MCF 10A (cell line): Measurements from ENCODE around the gene PDE4D. TPM values are rescaled to one million over a fixed set of nuclear protein-coding genes. Genes with fewer than 3 reads are reported as not detected.

Experiments used
- BruUV-seq: library from RNA; stranded (reverse); fragments of 400-500 nt; replicated peaks from 2 replicates; lab custom pipeline; 2021; lab: Mats Ljungman, UMichigan
- CTCF ChIA-PET: fragments of 300-600 bp; sonication (Branson Sonifier 250); formaldehyde crosslinking; extraction: SDS; loops from one replicate; lab custom pipeline; 2021; ENCODE audit warnings: antibody characterized with exemption, inconsistent platforms; lab: Yijun Ruan, JAX
- POLR2A ChIA-PET: fragments of 300-600, 350-650 bp; sonication (Branson Sonifier 250); formaldehyde crosslinking; extraction: SDS; loops from one replicate; lab custom pipeline; 2020; ENCODE audit warnings: antibody characterized with exemption, inconsistent platforms; lab: Yijun Ruan, JAX
- DNase-seq: peaks from one replicate; pipeline ENCODE4 v3.0.0-alpha.2; 2018; ENCODE audit not compliant: unreplicated experiment
- H3K27ac Mint-ChIP-seq: one replicate; pipeline ENCODE4 v1.8.0; 2022; ENCODE audit warnings: mild to moderate bottlenecking, low read depth, mixed read lengths; ENCODE audit not compliant: unreplicated experiment
- H3K27me3 Mint-ChIP-seq: one replicate; pipeline ENCODE4 v1.8.0; 2022; ENCODE audit warnings: mixed read lengths; ENCODE audit not compliant: insufficient read depth, unreplicated experiment
- H3K36me3 Mint-ChIP-seq: one replicate; pipeline ENCODE4 v1.8.0; 2022; ENCODE audit warnings: mild to moderate bottlenecking, moderate library complexity, mixed read lengths; ENCODE audit not compliant: insufficient read depth, unreplicated experiment
- H3K4me1 Mint-ChIP-seq: one replicate; pipeline ENCODE4 v1.8.0; 2022; ENCODE audit warnings: mixed read lengths; ENCODE audit not compliant: insufficient read depth, unreplicated experiment
- H3K4me3 Mint-ChIP-seq: one replicate; pipeline ENCODE4 v1.8.0; 2022; ENCODE audit warnings: mild to moderate bottlenecking, moderate library complexity, mixed read lengths; ENCODE audit not compliant: unreplicated experiment
- H3K9me3 Mint-ChIP-seq: one replicate; pipeline ENCODE4 v1.8.0; 2022; ENCODE audit warnings: mixed read lengths; ENCODE audit not compliant: unreplicated experiment
- intact Hi-C: fragments of 100-400 bp; cut with micrococcal nuclease; formaldehyde crosslinking; loops from 2 replicates; pipeline ENCODE4 v1.14.1; 2022
- total RNA-seq: library from RNA; stranded (reverse); gene quantifications from 2 replicates; pipeline ENCODE4 v1.2.3, GENCODE V29; 2022
- TF ChIP-seq, protein P1 (sequence below): fragments of 200-600 bp; IDR thresholded peaks from one replicate; pipeline ENCODE4 v1.8.0; 2022; ENCODE audit warnings: antibody characterized with exemption, mild to moderate bottlenecking; ENCODE audit not compliant: unreplicated experiment

PDE4D gene
- total RNA-seq, 1 experiment from 2014 or later, result 85.0 TPM

DNA sequence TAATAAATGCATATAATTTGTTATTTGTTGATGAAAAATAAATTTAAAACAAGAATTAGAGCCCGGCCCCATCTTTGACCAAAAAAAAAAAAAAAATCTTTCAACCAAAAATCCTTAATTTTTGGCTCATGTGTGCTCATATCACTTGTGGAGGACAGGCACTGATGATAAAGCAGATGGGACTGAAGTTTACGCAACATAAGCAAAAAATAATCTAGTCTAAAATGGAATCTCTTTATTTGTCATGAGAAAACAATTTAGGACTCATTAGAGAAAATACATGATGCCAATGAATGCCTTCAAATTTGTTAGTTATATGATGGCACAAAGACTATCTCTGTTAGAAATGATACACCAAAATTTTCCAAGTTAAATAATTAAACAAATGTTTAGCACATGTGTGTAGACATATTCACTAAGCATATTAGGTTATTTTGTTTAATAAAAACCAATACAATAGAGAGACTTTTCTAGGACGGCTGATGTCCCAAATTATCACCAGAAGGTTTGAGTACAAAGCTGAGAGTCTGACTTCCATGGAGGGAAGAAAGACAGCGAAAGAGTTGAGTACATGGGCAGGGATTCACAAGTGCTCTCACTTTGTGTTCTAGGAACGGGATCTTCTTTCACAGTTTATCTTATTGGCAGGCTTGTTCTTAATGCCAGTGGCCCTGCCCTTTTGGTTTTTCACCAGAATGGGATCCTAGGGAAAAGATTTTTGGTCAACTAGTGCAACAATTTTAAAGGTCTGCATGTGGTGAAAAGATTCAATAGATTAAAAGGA, 689.2 kb downstream of the PDE4D start:
- no TSS peak for BruUV-seq
- peaks cover 15% of the 10 kb centered on the region for H3K36me3 Mint-ChIP-seq
- intact Hi-C loops, result no loop called here
- TF ChIP-seq, protein P1, sequence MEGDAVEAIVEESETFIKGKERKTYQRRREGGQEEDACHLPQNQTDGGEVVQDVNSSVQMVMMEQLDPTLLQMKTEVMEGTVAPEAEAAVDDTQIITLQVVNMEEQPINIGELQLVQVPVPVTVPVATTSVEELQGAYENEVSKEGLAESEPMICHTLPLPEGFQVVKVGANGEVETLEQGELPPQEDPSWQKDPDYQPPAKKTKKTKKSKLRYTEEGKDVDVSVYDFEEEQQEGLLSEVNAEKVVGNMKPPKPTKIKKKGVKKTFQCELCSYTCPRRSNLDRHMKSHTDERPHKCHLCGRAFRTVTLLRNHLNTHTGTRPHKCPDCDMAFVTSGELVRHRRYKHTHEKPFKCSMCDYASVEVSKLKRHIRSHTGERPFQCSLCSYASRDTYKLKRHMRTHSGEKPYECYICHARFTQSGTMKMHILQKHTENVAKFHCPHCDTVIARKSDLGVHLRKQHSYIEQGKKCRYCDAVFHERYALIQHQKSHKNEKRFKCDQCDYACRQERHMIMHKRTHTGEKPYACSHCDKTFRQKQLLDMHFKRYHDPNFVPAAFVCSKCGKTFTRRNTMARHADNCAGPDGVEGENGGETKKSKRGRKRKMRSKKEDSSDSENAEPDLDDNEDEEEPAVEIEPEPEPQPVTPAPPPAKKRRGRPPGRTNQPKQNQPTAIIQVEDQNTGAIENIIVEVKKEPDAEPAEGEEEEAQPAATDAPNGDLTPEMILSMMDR, result no peak
- POLR2A ChIA-PET, result interaction anchor here (1.0 to 1.4 kb wide), 2 partner anchors 8 to 10 kb away, joined by 3 to 6 read pairs; no protein-coding TSS in a partner anchor
- H3K27ac Mint-ChIP-seq, result peak overlapping the region; percentile 27
- H3K4me3 Mint-ChIP-seq, result no peak overlapping the region
- H3K4me1 Mint-ChIP-seq, result peaks cover 6% of the 10 kb centered on the region
- no peak for DNase-seq
- H3K27me3 Mint-ChIP-seq, result no peaks in the 10 kb centered on the region
- H3K9me3 Mint-ChIP-seq, result no peaks in the 10 kb centered on the region
- CTCF ChIA-PET, result no interaction called here

DNA sequence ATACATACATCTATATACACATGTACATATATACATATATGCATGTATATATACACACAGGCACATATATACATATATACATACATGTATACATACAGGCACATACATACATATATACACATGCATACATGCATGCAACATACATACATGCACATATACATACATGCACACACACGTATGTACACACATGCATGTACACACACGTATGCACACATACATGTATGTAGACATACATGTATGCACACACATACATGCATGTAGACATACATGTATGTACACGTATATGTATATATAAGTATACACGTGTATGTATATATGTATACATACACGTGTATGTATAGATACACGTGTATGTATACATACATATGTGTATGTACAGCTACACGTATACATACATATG, 693.7 kb downstream of the PDE4D start:
- TF ChIP-seq, protein P1, result no peak
- peaks cover 14% of the 10 kb centered on the region for H3K36me3 Mint-ChIP-seq
- H3K4me1 Mint-ChIP-seq, result peaks cover 7% of the 10 kb centered on the region
- DNase-seq, result no peak
- no peaks in the 10 kb centered on the region for H3K27me3 Mint-ChIP-seq
- ChIA-PET POLR2A (no interaction called here), CTCF (no interaction called here)
- H3K9me3 Mint-ChIP-seq, result no peaks in the 10 kb centered on the region
- intact Hi-C loops, result loop anchor here (10.0 kb wide), 1 partner anchor 545 kb away; no protein-coding TSS in a partner anchor
- no peak overlapping the region for H3K4me3 Mint-ChIP-seq
- H3K27ac Mint-ChIP-seq, result no peak overlapping the region
- BruUV-seq, result no TSS peak

GRCh38 chr5:59198832-59199231, 694.7 kb downstream of the PDE4D start:
- intact Hi-C loops, result loop anchor here (10.0 kb wide), 1 partner anchor 546 kb away; no protein-coding TSS in a partner anchor
- Mint-ChIP-seq H3K27me3 (no peaks in the 10 kb centered on the region), H3K36me3 (peaks cover 16% of the 10 kb centered on the region), H3K9me3 (no peaks in the 10 kb centered on the region), H3K4me1 (peaks cover 17% of the 10 kb centered on the region), H3K4me3 (no peak overlapping the region), H3K27ac (peak overlapping the region; percentile 86)
- TF ChIP-seq, protein P1, result no peak
- no peak for DNase-seq
- CTCF ChIA-PET, result no interaction called here
- POLR2A ChIA-PET, result no interaction called here
- BruUV-seq, result no TSS peak

- CTCF ChIA-PET, result interaction anchor here (1.0 to 3.4 kb wide), 2 partner anchors 10 to 182 kb away, joined by 4 to 20 read pairs; no protein-coding TSS in a partner anchor
- TF ChIP-seq, protein P1, result no peak
- H3K4me3 Mint-ChIP-seq, result no peak overlapping the region
- no TSS peak for BruUV-seq
- H3K27ac Mint-ChIP-seq, result peak overlapping the region; percentile 86
- DNase-seq, result no peak
- H3K4me1 Mint-ChIP-seq, result peaks cover 22% of the 10 kb centered on the region
- POLR2A ChIA-PET, result no interaction called here
- H3K9me3 Mint-ChIP-seq, result no peaks in the 10 kb centered on the region
- no peaks in the 10 kb centered on the region for H3K27me3 Mint-ChIP-seq
- intact Hi-C loops, result loop anchor here (10.0 kb wide), 1 partner anchor 546 kb away; no protein-coding TSS in a partner anchor
- peaks cover 18% of the 10 kb centered on the region for H3K36me3 Mint-ChIP-seq
Measured at GRCh38 chr5:59198365-59198764, 695.2 kb downstream of the PDE4D start.
